ENCODE measurements around the gene CTNNA2.

GRCh38 chr2:79619976-79620375, 107.1 kb downstream of the CTNNA2 start:
- TF ChIP-seq, protein P1, sequence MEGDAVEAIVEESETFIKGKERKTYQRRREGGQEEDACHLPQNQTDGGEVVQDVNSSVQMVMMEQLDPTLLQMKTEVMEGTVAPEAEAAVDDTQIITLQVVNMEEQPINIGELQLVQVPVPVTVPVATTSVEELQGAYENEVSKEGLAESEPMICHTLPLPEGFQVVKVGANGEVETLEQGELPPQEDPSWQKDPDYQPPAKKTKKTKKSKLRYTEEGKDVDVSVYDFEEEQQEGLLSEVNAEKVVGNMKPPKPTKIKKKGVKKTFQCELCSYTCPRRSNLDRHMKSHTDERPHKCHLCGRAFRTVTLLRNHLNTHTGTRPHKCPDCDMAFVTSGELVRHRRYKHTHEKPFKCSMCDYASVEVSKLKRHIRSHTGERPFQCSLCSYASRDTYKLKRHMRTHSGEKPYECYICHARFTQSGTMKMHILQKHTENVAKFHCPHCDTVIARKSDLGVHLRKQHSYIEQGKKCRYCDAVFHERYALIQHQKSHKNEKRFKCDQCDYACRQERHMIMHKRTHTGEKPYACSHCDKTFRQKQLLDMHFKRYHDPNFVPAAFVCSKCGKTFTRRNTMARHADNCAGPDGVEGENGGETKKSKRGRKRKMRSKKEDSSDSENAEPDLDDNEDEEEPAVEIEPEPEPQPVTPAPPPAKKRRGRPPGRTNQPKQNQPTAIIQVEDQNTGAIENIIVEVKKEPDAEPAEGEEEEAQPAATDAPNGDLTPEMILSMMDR (conservative IDR thresholded peaks at IDR 0.05 in 1 of 2, IDR thresholded peaks at IDR 0.05 in 1 of 2; ENCODE audit: extremely low read depth in 1 of 2, insufficient read depth in 1 of 2, low read depth in 1 of 2, low read length in 2 of 2) = no peak
- no peak for TF ChIP-seq EZH2 (IDR thresholded peaks at IDR 0.05; ENCODE audit: borderline replicate concordance, low read length)

All from mammary epithelial cell (primary cell).